ENCODE data around the gene ADGRA1.

The ADGRA1 gene

DNA sequence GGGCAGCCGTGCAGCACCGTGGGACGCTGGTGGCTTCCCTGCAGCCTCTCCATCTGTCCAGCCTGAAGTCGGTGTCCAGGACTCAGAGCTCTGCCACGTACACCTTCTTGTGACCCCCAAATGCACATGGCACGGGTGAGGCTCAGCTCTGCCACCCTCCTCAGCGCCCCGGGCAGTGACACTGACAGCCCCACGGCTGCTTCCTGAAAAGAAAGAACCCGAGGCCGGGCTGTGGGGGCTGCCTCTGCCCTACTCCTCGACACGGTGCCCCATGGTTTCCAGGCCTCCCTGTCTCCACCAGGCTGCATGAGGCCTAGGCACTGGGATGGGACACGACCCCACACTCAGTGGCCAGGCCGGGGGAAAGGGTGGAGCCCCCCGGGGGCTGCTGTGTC lies 13.7 kb downstream of the ADGRA1 start:
- H3K9me3 ChIP-seq = peaks cover under 1 to 9% (median 5%) of the 10 kb centered on the region in 3 donors
- H3K4me1 ChIP-seq = peaks cover 0 to 12% (median 4%) of the 10 kb centered on the region in 4 donors
- H3K27ac ChIP-seq = no peak overlapping the region
- H3K4me3 ChIP-seq = no peak overlapping the region
- no peaks in the 10 kb centered on the region for H3K36me3 ChIP-seq
- TF ChIP-seq, protein P1, sequence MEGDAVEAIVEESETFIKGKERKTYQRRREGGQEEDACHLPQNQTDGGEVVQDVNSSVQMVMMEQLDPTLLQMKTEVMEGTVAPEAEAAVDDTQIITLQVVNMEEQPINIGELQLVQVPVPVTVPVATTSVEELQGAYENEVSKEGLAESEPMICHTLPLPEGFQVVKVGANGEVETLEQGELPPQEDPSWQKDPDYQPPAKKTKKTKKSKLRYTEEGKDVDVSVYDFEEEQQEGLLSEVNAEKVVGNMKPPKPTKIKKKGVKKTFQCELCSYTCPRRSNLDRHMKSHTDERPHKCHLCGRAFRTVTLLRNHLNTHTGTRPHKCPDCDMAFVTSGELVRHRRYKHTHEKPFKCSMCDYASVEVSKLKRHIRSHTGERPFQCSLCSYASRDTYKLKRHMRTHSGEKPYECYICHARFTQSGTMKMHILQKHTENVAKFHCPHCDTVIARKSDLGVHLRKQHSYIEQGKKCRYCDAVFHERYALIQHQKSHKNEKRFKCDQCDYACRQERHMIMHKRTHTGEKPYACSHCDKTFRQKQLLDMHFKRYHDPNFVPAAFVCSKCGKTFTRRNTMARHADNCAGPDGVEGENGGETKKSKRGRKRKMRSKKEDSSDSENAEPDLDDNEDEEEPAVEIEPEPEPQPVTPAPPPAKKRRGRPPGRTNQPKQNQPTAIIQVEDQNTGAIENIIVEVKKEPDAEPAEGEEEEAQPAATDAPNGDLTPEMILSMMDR (IDR thresholded peaks at IDR 0.05) = no peak
- intact Hi-C loops (cut with DNase I; ENCODE audit: low total_unique reads) = no loop called here
- peaks cover 0 to 100% of the 10 kb centered on the region in 2 donors for H3K27me3 ChIP-seq
- DNase-seq = no peak

- TF ChIP-seq, protein P1 (IDR thresholded peaks at IDR 0.05) = no peak
Measured at GRCh38 chr10:133102415-133103095, 14.8 kb downstream of the ADGRA1 start.

GRCh38 chr10:133103311-133103910 lies 15.7 kb downstream of the ADGRA1 start:
- Histone ChIP-seq H3K9me3 (peaks cover 6 to 29% (median 25%) of the 10 kb centered on the region in 3 donors), H3K27me3 (peaks cover 0 to 81% of the 10 kb centered on the region in 2 donors), H3K4me1 (peaks cover 0 to 12% (median 4%) of the 10 kb centered on the region in 4 donors), H3K27ac (no peak overlapping the region), H3K36me3 (no peaks in the 10 kb centered on the region), H3K4me3 (no peak overlapping the region)
- no peak for DNase-seq
- intact Hi-C loops (cut with DNase I; ENCODE audit: low total_unique reads) = no loop called here
- TF ChIP-seq, protein P1 (IDR thresholded peaks at IDR 0.05) = no peak

More at GRCh38 chr10:133102415-133103095, 14.8 kb downstream of the ADGRA1 start:
- DNase-seq = no peak
- peaks cover 3 to 20% (median 16%) of the 10 kb centered on the region in 3 donors for H3K9me3 ChIP-seq
- intact Hi-C loops (cut with DNase I; ENCODE audit: low total_unique reads) = no loop called here
- no peak overlapping the region for H3K27ac ChIP-seq
- H3K4me3 ChIP-seq = no peak overlapping the region
- peaks cover 0 to 12% (median 4%) of the 10 kb centered on the region in 4 donors for H3K4me1 ChIP-seq
- peaks cover 0 to 89% of the 10 kb centered on the region in 2 donors for H3K27me3 ChIP-seq
- no peaks in the 10 kb centered on the region for H3K36me3 ChIP-seq

DNA sequence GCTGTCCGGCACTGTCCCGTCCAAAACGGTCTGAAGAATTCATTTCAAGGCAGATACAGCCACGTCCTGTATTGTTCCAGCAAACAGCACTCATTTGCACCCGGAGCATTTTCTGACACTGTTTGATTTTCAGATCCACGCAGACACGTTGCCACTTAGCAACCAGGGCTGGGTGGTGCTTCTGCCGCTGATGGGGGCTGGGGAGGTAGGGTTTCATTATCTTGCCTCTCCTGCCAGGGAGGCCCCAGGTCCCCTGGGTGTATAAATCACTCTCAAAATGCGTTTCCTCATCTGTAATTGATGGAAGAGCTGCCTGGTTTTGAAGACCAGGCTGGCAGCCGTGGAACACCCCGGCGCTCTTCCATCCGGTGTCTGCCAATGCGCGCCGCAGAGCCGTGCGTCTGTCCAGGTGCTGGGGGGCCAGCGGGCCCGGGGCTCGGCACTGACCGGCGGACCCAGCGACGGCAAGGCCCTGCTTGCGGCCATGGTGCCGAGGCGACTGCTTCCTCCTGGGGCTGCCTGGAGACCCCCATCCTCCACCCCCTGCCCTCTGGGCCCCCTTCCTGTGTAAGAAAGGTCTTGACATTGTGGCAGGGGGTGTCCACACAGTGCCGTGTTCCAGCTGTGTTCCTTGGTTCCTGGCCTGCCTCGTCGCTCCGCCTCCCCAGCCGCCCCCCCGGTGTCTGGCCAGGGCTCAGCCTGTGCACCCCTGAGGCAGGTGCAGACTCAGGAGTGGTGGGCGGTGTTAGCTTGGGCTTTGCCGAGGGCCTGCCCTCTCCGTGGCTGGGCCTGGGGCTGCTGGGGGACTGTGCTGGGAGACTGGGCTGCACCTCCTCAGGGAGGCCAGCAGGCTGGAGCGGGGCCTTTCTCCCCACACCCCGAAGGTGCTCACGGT lies 16.6 kb downstream of the ADGRA1 start:
- Histone ChIP-seq H3K27ac (no peak overlapping the region), H3K36me3 (no peaks in the 10 kb centered on the region), H3K4me1 (peaks cover 0 to 12% (median 4%) of the 10 kb centered on the region in 4 donors), H3K27me3 (peaks cover 0 to 72% of the 10 kb centered on the region in 2 donors), H3K4me3 (no peak overlapping the region), H3K9me3 (peaks cover 6 to 38% (median 34%) of the 10 kb centered on the region in 3 donors)
- no peak for DNase-seq
- intact Hi-C loops (cut with DNase I; ENCODE audit: low total_unique reads) = no loop called here
- TF ChIP-seq, protein P1 (IDR thresholded peaks at IDR 0.05) = no peak

- no peak overlapping the region for H3K27ac ChIP-seq
- intact Hi-C loops (cut with DNase I; ENCODE audit: low total_unique reads) = no loop called here
- no peak overlapping the region for H3K4me3 ChIP-seq
- peaks cover 0 to 12% (median 4%) of the 10 kb centered on the region in 4 donors for H3K4me1 ChIP-seq
- peaks cover 0 to 64% of the 10 kb centered on the region in 2 donors for H3K27me3 ChIP-seq
- peaks cover 6 to 39% (median 36%) of the 10 kb centered on the region in 3 donors for H3K9me3 ChIP-seq
- H3K36me3 ChIP-seq = no peaks in the 10 kb centered on the region
- DNase-seq = no peak
- TF ChIP-seq, protein P1 (IDR thresholded peaks at IDR 0.05) = no peak
Measured at GRCh38 chr10:133104963-133105640, 17.4 kb downstream of the ADGRA1 start.

All from tibial artery (tissue), 4 donors.